ENCODE measurements around the gene SF3B1.
"Not testable (repeated sequence)": the region's sequence is repeated elsewhere in the genome, so short reads cannot be mapped to it uniquely, and the experiment has no call there.

SF3B1 gene

DNA sequence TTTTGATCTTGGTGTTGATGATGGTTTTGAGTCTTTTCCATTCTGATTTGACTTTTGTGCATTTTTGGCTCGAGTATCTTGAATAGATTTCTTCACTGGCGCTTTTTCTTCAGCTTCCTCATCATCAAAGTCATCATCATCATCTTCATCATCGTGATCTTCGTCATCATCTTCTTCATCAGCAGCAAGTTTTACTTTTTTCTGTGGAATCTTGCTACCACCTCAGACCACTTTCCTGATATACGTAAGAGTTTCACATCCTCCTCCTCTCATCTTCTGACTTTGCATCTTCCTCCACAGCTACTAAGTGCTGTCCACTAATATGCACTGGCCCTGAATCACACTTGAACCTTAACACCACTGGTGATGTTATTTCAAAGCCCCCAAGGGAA lies 54.9 kb downstream of the SF3B1 start:
- not testable (repeated sequence) for DNase-seq (ENCODE audit: low read depth)

DNA sequence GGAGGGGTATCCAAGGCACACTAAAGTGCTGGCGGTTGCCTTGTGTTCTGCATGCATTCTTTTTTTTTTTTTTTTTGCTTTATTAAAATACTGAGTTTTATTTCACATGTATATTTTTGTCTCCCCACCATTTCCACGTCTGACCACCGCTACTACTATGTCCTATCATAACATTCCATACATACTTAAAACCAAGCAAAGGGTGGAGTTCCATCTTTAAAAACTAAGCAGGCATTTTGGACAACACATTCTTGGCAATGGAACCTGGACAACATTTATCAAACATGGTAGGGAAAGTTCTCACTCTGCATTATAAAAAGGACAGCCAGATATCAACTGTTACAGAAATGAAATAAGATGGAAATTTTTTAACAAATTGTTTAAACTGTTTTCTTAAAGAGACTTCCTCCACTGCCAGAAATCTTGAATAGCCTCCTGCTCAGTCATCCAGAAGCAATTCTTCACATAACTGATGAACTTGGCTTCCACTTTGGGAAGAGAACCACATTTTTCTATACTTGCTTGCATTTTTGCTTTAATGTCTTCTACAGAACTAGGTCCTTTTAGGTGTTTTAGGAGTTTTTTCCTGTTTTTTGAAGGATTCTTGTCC lies 55.4 kb downstream of the SF3B1 start:
- DNase-seq (ENCODE audit: low read depth), result not testable (repeated sequence)

DNA sequence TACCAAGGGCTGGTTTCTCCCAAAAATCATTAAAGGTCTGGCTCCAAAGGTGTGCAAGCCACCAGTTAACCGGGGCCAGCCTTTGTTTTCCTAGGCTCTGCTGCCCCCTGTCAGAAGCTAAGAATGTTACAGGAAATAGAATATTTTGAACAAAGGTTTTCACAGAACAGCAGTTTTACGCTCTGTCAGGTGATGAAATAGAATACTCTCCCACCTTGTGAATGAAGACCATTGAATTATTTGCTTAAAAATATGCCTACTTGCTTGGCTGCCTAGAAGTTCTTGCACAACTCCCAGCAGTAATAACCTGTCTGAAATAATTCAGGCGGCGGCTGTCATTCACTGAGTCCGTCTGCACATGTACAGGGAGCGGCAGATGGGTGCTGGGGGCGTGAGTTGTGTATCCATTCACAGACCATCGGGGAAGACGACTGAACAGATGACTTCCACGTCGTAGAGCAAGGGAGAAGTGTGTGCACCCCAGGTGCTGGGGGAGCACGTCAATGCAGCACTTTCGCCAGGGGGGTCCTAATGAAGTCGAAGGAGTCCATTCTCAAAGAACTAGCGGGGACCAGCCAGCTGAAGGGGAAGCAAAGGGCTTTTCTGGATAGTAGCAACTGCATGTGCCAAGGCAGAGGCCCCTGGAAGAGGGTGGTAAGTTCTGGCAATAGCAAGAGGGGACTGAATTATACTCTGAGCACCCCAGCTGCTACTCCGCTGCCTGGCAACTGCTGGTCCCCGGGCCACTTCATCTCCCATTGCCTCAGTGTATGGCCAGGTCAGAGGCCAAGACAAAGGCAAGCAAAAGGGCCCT lies 56.1 kb downstream of the SF3B1 start:
- DNase-seq (ENCODE audit: low read depth), result no peak

DNA sequence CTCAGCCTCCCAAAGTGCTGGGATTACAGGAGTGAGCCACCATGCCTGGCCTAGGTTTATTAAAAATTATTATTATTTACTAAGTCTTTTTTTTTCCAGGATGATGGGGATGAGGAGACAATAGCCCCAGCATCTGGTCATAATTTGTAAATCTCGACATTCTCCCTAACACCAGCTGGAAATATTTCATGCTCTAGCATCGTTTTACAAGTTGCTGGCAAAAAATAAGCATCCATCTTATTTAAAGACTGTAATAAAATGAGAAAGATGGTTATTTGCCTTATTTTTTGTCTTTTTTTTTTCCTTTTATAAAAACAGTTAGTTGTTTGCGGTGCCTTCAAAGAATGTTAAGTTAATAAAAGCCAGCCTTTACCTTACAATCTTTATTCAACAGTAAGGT lies 56.7 kb downstream of the SF3B1 start:
- no peak for DNase-seq (ENCODE audit: low read depth)

DNA sequence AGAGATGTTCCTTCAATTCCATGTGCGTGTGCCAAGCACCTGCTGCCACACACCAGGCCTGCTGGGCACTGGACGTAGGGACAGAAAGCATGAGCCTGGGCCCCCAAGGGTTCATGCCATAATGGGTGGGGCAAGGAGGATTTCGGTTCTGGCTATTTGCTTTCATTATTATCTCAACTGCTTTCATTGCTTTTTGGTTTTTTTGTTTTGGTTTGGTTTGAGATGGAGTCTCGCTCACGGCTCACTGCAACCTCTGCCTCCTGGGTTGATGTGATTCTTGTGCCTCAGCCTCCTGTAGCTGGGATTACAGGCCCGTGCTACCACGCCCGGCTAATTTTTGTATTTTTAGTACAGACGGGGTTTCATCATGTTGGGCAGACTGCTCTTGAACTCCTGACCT lies 57.2 kb downstream of the SF3B1 start:
- DNase-seq (ENCODE audit: low read depth), result no peak

DNA sequence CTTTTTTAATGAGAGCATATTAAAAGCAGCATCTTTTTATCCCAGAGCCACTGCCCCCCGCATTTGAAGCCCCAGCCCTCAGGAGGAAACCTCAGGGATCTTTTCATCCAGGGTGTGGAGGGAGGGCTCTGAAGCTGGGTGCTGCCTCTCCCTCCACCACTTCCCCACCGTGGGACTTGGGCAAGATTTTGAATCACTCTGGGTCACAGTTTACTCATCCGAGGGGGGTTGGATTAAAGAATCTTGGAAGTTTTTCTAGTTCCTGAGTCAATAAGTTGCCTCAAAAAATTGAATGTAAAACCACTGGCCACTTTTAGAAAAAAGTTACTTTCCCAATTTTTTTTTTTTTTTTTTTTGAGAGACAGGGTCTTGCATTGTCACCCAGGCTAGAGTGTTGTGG lies 62.2 kb downstream of the SF3B1 start:
- DNase-seq (ENCODE audit: low read depth), result no peak

DNA sequence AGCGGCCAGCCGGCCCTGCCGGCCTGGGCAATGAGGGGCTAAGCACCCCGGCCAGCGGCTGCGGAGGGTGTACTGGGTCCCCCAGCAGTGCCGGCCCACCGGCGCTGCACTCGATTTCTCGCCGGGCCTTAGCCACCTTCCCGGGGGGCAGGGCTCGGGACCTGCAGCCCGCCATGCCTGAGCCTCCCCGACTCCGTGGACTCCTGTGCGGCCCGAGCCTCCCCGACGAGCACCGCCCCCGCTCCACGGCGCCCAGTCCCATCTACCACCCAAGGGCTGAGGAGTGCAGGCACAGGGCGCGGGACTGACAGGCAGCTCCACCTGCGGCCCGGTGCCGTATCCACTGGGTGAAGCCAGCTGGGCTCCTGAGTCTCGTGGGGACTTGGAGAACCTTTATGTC lies 64.2 kb downstream of the SF3B1 start:
- DNase-seq (ENCODE audit: low read depth), result not testable (repeated sequence)

DNA sequence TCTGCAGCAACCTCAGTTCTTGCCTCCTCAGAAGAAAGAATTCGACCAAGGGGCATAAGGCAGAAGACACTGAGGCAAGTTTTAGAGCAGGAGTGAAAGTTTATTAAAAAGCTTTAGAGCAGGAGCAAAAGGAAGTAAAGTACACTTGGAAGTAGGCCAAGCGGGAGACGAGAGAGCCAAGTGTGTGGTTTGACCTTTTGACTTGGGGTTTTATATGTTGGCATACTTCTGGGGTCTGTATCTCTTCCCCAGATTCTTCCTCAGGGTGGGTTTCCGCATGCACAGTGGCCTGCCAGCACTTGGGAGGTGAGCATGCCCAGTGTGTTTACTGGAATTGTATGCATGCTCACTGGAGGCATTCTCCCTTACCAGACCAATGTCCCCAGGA lies 64.9 kb downstream of the SF3B1 start:
- DNase-seq (ENCODE audit: low read depth), result no peak

DNA sequence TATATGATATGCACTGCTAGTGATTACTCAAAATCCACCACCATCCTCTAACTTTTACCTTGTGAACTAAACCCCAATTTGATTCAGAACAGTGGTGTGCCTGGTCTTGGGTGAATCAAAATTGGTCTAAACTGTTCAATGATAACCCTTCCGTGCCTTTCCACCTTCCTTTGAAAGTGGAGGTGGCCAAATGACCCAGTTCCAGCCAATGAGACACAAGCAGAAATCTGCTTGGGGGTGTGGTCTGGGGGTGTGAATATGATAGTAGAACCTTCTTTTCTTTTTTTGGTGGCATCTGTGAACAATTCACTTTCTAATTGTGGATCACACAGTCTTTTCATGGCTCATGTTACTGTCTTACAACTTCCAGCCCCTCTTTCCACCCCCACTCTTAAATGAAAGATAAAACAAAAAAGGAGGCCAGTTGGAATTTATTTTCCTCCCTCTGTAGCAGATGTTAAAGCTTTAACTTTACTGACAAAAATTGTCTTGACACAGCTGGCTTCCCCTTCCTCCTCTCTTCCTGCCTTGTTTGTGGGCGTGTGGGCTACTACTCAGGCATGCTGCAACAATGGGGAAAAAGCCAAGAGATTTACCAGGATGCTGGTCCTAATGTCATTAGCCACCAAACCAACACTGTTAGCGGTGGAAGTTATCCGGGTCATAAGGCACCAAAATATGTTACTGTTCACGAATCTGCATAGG lies 65.4 kb downstream of the SF3B1 start:
- DNase-seq (ENCODE audit: low read depth), result no peak

DNA sequence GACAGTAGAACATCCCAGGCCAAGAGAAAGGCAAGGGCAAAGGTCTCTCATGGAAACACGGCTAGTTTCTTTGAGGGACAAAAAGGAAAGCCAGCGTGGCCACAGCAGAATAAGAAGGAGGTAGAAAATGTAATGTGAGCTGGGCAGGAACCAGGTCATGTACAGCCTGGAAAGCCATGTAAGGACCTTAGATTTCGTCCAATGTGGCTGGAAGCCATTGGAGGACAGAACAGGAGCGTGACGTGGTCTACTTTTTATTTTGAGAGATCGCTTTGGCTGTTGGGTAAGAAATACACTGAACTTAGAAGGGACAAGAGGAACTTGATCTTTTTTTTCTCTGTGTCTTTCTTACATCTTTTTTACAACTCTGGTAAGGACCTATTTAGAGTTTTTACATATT lies 66.4 kb downstream of the SF3B1 start:
- DNase-seq (ENCODE audit: low read depth), result no peak

DNA sequence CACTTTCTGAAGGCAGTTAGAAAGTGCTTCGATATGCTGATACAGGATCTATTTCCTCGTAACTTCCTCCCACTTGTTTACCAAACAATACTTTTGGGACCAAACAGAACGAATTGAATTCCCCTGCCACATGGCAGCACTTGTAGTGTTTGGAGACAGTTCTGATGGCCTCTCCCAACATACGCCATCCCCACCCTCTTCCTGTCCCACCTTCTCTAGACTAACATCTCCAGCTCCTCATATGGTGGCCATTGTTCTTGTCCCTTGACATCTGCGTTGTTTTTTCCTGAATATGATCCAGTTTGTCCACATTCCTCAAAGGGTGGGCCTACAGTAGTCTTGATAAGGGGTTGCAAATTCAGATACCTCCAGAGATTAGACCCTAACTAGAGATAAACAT lies 70.8 kb downstream of the SF3B1 start:
- DNase-seq (ENCODE audit: low read depth), result no peak

DNA sequence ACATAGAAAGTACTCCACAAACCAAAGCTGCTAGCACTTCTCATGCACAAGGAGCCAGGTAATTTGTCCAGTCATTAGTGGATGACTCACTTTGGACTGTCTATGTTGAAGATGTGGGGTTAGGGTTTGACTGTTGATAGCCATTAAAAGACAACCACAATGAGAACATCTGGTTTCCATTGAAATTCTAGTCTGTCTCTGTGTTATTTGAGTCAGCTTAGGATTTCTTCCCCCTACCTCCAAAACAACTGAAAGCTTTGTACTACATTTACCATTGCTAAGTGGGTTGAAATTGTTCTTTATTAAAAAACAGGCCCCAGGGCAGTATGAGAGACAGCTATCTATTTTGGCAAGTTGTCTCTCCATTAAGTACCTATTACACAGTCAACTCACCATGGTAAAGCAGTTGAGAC lies 74.1 kb downstream of the SF3B1 start:
- DNase-seq (ENCODE audit: low read depth), result no peak

DNA sequence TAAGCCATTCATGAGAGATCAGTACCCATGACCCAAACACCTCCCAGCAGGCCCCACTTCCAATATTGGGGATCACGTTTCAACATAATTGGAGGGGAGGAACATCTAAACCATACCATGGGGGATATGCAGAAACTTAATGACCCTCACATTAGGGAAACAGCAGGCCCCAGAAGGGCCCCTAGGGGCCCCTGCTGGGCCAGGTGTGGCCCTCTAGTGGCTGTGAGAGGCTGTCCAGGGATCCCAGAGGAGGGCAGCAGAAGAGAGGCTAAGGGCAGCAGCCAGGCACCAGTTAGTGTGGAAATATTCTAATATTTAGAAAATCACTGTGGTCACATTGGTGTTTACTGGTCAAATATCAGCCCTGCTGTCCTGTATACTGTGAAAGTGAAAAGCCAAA lies 75.0 kb downstream of the SF3B1 start:
- DNase-seq (ENCODE audit: low read depth), result no peak

DNA sequence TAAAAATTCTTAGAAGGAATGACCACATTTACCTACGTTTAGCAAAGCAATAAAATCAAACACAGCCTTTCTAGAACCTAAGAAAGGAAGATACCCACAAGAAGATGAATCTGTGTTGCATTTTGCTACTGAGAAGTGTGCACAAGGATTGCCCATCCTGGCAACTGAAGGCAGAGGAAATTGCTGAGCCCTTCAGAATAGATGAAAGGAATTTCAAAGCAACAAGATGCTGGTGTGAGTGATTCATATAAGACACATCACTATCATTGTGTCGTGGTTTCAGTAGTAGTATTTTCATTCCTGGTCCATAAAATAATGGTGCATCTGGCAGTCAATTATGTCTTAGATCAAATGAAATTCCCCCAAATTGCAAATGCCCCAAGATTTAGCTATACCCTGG lies 75.9 kb downstream of the SF3B1 start:
- no peak for DNase-seq (ENCODE audit: low read depth)

DNA sequence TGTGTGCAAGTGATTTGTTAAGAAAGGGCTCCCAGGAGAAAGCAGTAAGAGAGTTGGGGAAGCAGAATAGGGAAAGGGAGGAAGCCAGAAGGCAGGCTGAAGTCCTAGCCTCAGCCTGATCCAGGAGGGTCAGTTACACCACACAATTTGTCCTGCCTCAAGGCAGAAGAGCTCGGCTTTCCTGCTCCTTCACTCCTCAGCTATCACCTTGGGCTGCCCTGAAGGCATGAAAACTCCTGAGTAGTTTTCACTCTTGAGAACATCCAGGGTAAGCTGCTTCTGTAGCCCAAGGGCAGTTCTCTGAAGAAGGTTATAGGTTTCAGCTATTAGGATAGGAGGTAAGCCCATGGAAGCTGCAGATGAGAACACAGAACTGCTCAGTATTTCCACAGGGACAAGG lies 76.8 kb downstream of the SF3B1 start:
- no peak for DNase-seq (ENCODE audit: low read depth)

DNA sequence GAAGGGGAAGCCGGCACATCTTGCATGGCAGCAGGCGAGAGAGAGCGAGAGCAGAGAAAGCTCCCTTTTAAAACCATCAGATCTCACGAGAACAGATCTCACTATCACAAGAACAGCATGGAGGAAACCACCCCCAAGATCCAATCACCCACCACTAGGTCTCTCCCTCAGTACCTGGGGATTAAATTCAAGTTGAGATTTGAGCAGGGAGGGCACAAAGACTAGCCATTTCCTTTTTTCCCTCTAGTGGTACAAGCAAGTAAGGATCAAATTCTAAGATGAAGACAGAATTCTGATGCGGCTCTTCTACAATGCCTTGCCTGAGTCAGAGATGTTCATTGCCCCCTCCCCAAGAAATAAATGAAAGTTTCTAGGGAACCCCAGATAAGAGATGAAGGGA lies 78.7 kb downstream of the SF3B1 start:
- no peak for DNase-seq (ENCODE audit: low read depth)

DNA sequence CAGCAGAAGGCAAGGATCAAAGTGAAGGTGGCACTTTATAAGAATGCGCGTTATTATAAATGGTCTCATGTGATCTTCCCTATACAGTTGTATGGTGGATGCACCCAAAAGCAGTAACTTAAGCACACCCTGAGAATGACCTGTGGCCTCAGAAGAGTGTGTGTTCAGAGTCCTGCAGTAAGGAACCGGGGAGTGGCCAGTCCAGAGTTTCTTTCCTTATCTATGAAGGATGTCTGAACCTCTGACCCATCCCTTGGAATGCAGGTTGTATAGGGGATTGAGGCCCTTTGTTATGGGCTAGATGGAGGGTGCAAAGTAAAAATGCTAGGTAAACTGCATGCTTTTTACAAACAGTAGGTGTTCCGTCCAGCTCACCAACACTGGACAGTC lies 80.7 kb downstream of the SF3B1 start:
- no peak for DNase-seq (ENCODE audit: low read depth)

DNA sequence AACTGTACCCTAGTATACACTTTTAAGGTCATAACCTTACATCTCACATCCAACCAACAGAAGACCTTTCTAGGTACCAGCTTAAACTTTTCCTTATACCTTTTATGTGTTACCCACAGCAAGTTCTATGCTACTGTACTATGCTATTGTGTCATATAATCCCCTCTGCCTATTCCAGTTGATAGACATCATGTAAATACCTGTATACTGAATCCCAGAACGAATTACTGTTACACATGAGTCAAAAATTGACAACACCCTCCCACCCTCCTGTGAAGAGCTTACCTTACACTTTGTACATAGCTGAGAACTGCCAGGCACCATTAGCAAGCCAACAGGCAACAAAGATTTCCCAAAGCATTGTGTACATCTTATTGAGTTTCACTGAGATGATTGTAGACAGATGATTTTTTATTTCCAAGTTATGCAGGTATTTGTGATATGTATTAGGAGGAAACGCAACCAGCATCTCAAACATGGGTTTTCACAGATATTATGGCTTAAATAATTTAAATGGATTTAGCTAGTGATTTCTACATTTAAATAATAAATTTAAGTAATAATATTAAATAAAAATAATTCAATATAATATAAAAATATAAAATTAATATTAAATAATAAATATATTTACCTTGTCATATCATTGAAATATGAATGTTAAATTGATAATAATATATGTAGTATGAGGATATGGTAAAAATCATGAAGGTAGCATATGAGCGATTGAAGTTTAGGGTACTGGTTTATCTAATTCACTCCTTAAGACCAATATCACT lies 81.2 kb downstream of the SF3B1 start:
- no peak for DNase-seq (ENCODE audit: low read depth)

DNA sequence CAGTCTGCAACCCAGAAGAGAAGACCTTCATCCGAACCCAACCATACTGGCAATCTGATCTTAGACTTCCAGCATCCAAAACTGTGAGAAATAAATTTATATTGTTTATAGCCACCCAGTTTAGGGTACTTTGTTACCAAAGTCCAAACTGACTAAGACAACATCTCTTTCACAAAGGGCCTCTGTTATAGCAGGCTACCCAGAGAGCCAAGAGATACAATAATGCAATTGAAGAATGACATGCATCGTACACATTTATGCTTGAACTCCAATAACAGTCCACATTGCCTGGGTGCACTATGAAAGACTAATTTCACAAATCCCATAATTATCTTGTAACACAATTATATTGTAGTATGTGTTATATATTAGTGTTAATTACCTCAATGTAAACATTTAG lies 85.1 kb downstream of the SF3B1 start:
- no peak for DNase-seq (ENCODE audit: low read depth)

DNA sequence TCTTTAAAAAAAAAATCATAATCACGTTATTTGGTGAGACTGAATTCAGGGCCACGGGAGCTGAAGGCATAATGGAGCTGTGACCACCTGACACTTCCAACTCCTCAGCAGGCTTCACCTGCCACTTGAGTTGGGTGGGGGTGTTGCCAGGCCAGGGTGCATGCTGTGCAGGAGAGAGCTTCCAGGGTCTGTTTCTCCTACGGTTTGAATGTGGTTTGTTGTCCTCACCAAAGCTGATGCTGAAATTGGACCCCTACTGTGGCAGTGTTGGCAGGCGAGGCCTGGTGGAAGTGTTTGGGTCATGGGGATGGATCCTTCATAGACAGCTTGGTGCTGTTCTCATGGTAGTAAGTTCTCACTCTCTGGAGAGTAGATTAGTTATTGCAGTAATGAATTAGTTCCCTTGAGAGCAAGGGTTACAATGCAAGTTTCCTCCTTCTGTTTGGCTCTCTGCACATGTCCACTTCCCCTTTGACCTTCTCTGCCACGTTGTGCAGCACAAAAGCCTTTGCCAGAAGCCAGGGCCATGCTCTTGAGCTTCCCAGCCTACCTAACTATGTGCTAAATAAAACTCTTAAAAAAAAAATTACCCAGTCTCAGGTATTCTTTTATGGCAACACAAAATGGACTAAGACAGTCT lies 86.0 kb downstream of the SF3B1 start:
- no peak for DNase-seq (ENCODE audit: low read depth)

DNA sequence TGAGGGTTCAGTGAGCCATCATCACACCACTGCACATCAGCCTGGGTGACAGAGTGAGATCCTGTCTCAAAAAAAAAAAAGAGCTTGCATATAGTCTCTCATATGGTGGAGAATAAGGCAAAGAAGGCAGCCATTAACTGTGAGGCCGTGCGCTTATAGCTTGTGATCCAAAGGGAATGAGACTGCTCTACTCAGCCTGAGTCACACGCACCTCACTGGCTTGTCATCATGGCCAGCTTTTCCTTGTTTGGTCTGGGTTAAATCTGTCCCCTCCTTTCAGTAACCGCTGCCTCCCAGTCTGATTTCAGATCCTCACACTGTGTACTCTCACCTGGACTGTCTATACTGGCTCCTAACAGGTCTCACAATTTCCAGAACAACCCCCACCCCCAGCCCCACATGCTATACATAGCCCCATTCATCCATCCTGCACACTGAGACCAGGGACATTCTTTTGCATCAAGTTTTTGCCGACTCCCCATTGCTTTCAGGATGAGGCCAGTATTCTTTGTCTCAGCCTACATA lies 88.9 kb downstream of the SF3B1 start:
- no peak for DNase-seq (ENCODE audit: low read depth)

DNA sequence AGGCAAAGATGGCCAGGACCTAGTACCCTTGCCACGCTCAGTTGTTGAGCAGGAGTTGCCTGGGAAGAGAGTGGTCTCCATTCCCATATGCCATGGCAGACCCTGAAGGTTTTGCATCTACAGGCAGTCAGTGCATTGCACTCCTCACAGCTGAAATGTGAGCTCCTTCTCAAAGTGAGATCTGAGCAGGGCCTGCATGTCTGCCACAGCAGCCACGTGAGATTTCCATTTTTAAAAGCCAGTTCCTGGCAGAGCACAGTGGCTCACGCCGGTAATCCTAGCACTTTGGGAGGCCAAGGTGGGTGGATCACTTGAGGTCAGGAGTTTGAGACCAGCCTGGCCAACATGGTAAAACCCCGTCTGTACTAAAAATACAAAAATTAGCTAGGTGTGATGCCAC lies 90.9 kb downstream of the SF3B1 start:
- DNase-seq (ENCODE audit: low read depth), result not testable (repeated sequence)
